KOPT-K1 (cell line): ENCODE measurements around the gene TRERF1.

ENCODE experiments used
- H3K27ac ChIP-seq: fragments of 200-600 bp; sonication (generic); 2 replicates; pipeline ENCODE4 v1.5.1; 2016; ENCODE audit warnings: antibody characterized with exemption, mild to moderate bottlenecking, low read depth, low read length; ENCODE audit not compliant: poor library complexity, severe bottlenecking
- H3K36me3 ChIP-seq: fragments of 200-600 bp; sonication (generic); 2 replicates; pipeline ENCODE4 v1.5.1; 2017; ENCODE audit warnings: antibody characterized with exemption, mild to moderate bottlenecking, low read length, moderate library complexity; ENCODE audit not compliant: insufficient read depth
- H3K9me3 ChIP-seq: fragments of 200-600 bp; sonication (generic); 2 replicates; pipeline ENCODE4 v1.5.1; 2017; ENCODE audit warnings: antibody characterized with exemption, low read length, mild to moderate bottlenecking; ENCODE audit not compliant: insufficient read depth, poor library complexity, severe bottlenecking

TRERF1 gene

GRCh38 chr6:42314571-42315258, 137.0 kb downstream of the TRERF1 start:
- Histone ChIP-seq H3K36me3 (no peaks in the 10 kb centered on the region), H3K9me3 (no peaks in the 10 kb centered on the region), H3K27ac (no peak overlapping the region)

GRCh38 chr6:42313941-42314570, 137.7 kb downstream of the TRERF1 start:
- Histone ChIP-seq H3K27ac (no peak overlapping the region), H3K36me3 (no peaks in the 10 kb centered on the region), H3K9me3 (no peaks in the 10 kb centered on the region)

DNA sequence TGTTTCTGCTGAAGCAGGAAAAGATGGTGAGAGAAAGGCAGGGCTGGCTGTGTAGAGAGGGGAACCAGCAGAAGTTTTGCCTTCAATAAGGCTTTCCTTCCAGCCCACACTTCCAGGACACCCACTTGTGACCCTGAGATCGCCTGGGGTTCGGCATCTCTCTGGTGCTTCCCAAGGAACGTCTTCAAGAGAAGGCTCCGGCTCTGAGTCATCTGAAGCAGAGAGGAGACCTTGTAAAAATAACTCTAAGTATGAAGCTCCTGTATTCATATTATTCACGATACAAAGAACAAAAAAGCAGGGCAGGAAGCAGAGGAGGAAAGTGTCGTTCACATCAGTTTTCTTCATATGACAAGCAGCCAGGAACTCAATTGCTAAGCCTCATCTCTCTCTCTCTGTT, 138.7 kb downstream of the TRERF1 start:
- H3K27ac ChIP-seq = no peak overlapping the region
- H3K36me3 ChIP-seq = no peaks in the 10 kb centered on the region
- no peaks in the 10 kb centered on the region for H3K9me3 ChIP-seq

DNA sequence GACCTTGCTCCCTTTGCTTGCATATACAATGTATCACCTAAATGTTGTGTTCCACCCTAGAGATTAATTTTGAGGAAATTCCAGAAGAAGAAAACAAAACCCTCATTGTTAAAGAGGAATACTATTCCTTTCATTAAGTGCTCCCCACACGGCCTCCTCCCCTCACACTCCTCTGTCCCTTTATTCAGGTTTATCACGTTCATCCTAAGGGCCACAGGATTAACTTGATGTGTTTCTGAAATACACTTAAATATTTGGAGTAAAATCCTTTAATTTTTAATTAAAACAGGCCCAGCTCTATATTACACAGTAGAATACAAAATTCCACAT, 144.6 kb downstream of the TRERF1 start:
- Histone ChIP-seq H3K36me3 (no peaks in the 10 kb centered on the region), H3K9me3 (no peaks in the 10 kb centered on the region), H3K27ac (no peak overlapping the region)

- no peak overlapping the region for H3K27ac ChIP-seq
- no peaks in the 10 kb centered on the region for H3K9me3 ChIP-seq
- no peaks in the 10 kb centered on the region for H3K36me3 ChIP-seq
These were observed 145.1 kb downstream of the TRERF1 start for GRCh38 chr6:42306439-42307140.

DNA sequence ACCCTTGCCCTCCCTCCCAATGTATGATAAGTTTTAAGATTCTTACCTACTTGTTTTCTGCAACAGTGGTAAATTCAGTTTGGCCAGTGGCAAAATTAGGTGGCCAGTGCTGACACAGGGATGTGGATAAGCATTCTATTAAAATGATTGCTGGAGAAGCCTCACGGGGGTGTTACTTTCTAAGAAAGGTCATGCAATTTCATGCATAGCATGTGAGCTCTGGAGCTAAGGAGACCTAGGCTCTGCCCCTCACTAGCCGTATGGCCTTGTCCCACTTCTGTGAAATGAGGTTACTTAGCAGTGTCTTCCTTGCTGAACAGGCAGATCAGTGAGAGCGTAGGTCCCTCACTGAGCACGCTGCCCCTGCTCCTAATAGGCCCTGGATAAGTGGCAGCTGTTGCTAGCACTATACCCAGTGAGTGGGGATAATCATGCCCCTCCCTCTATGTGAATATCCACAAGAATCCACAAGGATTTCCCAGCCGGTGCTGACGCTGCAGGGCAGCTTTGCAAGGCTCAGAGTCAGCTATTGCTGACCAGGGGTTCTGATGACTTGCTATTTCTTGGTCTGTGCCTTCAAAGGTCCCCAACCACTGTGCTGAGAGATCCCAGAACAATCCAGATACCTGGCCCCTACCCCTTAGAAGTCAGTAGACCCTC, 147.5 kb downstream of the TRERF1 start:
- no peak overlapping the region for H3K27ac ChIP-seq
- no peaks in the 10 kb centered on the region for H3K9me3 ChIP-seq
- H3K36me3 ChIP-seq = no peaks in the 10 kb centered on the region

DNA sequence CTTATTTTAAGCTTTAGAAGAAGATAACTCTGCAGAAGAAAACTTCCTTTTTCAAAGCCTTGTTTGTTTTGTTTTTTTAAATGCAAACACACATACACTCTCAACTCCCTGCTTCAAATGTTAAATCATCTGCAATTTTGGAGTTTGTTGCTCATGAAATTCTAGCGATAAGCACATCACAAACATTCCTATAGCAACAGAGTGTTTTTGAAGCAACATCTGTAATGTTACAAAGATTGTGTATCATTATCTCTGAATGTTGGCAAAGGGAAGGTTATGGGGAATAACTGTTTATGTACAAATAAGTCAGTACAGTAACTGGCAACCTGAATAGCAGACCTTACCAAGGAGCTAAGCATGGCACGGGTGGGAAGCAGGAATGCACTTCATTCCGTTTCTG, 149.3 kb downstream of the TRERF1 start:
- Histone ChIP-seq H3K9me3 (no peaks in the 10 kb centered on the region), H3K36me3 (no peaks in the 10 kb centered on the region), H3K27ac (no peak overlapping the region)

DNA sequence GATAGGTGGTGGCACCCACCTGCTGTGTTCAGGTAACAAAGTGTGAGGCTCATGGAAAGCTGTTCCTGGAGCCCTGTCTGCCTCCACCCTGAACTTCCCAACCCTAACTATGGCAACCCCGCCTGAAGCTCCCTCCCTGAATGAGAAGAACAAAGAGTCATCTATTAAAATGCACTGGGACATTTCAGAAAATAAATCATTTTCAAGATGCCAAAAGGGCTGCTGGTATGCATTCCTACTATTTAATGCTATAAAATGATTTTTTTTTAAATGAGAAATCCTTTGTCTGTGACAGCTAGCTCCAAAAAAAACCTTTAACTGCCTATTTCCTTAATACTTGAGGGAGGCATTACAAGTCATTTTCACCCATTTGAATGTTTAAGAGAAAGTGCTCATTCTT, 149.7 kb downstream of the TRERF1 start:
- Histone ChIP-seq H3K36me3 (no peaks in the 10 kb centered on the region), H3K9me3 (no peaks in the 10 kb centered on the region), H3K27ac (no peak overlapping the region)

GRCh38 chr6:42300701-42301100, 151.0 kb downstream of the TRERF1 start:
- Histone ChIP-seq H3K9me3 (no peaks in the 10 kb centered on the region), H3K27ac (no peak overlapping the region), H3K36me3 (no peaks in the 10 kb centered on the region)

DNA sequence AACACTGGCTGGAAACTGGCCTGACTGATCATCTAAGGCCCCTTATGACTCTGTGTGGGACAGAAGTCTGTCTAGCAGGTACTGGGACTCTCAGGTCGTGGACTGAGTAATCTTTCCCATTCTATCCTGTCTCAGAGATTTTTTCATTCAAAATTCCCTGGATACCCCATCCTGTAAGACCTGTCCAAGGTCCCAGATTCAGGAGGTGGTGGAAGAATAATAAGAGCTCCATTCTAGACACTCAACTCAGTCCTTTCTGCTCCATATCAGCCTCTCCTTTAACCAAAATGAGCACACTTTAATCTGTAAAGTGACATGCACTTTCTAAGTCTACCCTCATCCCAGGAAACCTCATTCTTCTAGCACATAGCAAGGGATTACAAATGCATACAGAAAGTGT, 151.5 kb downstream of the TRERF1 start:
- H3K36me3 ChIP-seq = no peaks in the 10 kb centered on the region

DNA sequence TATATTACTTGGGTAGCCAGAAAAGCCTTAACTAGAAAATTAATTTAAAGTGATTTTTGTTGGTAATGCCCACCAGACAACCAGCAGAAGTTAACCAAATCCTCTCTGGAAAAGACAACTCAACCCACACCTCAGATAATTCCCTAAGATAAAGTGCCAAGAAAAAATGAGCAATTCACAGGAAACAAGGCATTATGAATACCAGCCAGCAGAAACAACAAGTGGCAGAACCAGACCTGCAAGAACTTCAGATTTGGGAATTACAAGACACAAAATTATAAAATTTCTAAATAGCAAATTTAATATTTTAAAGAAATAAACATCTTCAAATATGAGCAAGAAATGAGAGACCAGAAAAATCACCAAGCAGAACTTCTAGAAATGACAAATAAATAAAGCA, 154.1 kb downstream of the TRERF1 start:
- Histone ChIP-seq H3K36me3 (no peaks in the 10 kb centered on the region), H3K27ac (no peak overlapping the region), H3K9me3 (no peaks in the 10 kb centered on the region)

More for the DNA sequence above, 151.5 kb downstream of the TRERF1 start:
- H3K9me3 ChIP-seq = no peaks in the 10 kb centered on the region
- no peak overlapping the region for H3K27ac ChIP-seq

GRCh38 chr6:42296614-42297013, 155.1 kb downstream of the TRERF1 start:
- Histone ChIP-seq H3K9me3 (no peaks in the 10 kb centered on the region), H3K36me3 (no peaks in the 10 kb centered on the region), H3K27ac (no peak overlapping the region)

DNA sequence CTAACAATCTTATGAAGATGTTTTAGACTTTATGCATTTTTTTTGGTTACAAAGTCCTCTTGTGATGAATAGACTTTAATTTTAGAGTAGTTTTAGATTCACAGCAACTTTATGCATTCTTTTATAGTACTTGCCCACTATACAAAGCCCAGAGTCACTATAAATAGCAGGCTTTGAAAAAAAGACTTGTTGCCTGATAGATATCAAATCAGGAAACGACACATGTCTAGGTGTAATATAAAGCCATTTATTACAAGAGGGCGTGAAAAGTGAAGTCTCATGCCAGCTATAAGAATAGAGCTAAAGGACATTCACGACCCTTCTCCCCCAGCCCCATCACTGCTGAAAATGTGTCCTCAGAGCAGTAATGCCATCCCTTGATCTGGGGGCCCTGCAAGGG, 156.0 kb downstream of the TRERF1 start:
- Histone ChIP-seq H3K9me3 (no peaks in the 10 kb centered on the region), H3K27ac (no peak overlapping the region), H3K36me3 (no peaks in the 10 kb centered on the region)

GRCh38 chr6:42295181-42295580, 156.5 kb downstream of the TRERF1 start:
- Histone ChIP-seq H3K36me3 (no peaks in the 10 kb centered on the region), H3K9me3 (no peaks in the 10 kb centered on the region), H3K27ac (no peak overlapping the region)

GRCh38 chr6:42294759-42295158, 157.0 kb downstream of the TRERF1 start:
- no peaks in the 10 kb centered on the region for H3K36me3 ChIP-seq
- no peak overlapping the region for H3K27ac ChIP-seq
- no peaks in the 10 kb centered on the region for H3K9me3 ChIP-seq
